NCI-H1417 treated with DMSO at 0.1 percent for 48 hours (cell line): ENCODE results near the gene CASR.

Experiments used
- DNase-seq: peaks from one replicate; lab custom pipeline; 2025; lab: John Stamatoyannopoulos, UW

The CASR gene

GRCh38 chr3:122215592-122216298, 32.3 kb downstream of the CASR start:
- no peak for DNase-seq

- no peak for DNase-seq
Measured at GRCh38 chr3:122217901-122218300, 34.4 kb downstream of the CASR start.

GRCh38 chr3:122219242-122219872, 35.9 kb downstream of the CASR start:
- no peak for DNase-seq

GRCh38 chr3:122227036-122227781, 43.7 kb downstream of the CASR start:
- DNase-seq: no peak

- DNase-seq: no peak
Measured at GRCh38 chr3:122230174-122230573, 46.7 kb downstream of the CASR start.

GRCh38 chr3:122231465-122232157, 48.1 kb downstream of the CASR start:
- DNase-seq: no peak

GRCh38 chr3:122232485-122232884, 49.0 kb downstream of the CASR start:
- no peak for DNase-seq

- no peak for DNase-seq
Measured at GRCh38 chr3:122233101-122233952, 49.9 kb downstream of the CASR start.

GRCh38 chr3:122234117-122234516, 50.6 kb downstream of the CASR start:
- no peak for DNase-seq

GRCh38 chr3:122235147-122235546, 51.7 kb downstream of the CASR start:
- no peak for DNase-seq

- DNase-seq: no peak
Measured at GRCh38 chr3:122239112-122239511, 55.6 kb downstream of the CASR start.

- DNase-seq: no peak
Measured at GRCh38 chr3:122245513-122246174, 62.2 kb downstream of the CASR start.

- no peak for DNase-seq
Measured at GRCh38 chr3:122246199-122246598, 62.7 kb downstream of the CASR start.

- no peak for DNase-seq
Measured at GRCh38 chr3:122247087-122247824, 63.8 kb downstream of the CASR start.

- no peak for DNase-seq
Measured at GRCh38 chr3:122247825-122248185, 64.3 kb downstream of the CASR start.

GRCh38 chr3:122251428-122251827, 68.0 kb downstream of the CASR start:
- DNase-seq: no peak

- no peak for DNase-seq
Measured at GRCh38 chr3:122253581-122253980, 70.1 kb downstream of the CASR start.

- DNase-seq: no peak
Measured at GRCh38 chr3:122255757-122256439, 72.4 kb downstream of the CASR start.

GRCh38 chr3:122257644-122258364, 74.3 kb downstream of the CASR start:
- DNase-seq: no peak
